H1 (cell line): ENCODE data around the gene RBM47. TPM values are rescaled to one million over a fixed set of nuclear protein-coding genes. Genes with fewer than 3 reads are reported as not detected.

Experiments used
- CTCF ChIA-PET: fragments of 300-600 bp; sonication (Branson Sonifier 250); formaldehyde crosslinking; loops from one replicate; lab custom pipeline; 2021; ENCODE audit not compliant: partially characterized antibody; lab: Charles Lee
- POLR2A ChIA-PET: fragments of 300-600 bp; sonication (Branson Sonifier 250); formaldehyde crosslinking; loops from one replicate; lab custom pipeline; 2021; ENCODE audit warnings: inconsistent platforms; ENCODE audit not compliant: partially characterized antibody; lab: Charles Lee
- DNase-seq, 2 experiments: peaks; one replicate each; pipeline versions ENCODE4 v3.0.0 to v3.0.0-alpha.2; 2010 to 2022; ENCODE audit warnings: low spot score in 2 of 2, low read depth in 1 of 2, mixed read lengths in 1 of 2
- FAIRE-seq: peaks from 2 replicates; lab custom pipeline; 2011; peaks lifted over from hg19 to GRCh38; lab: Jason Lieb, UNC
- H2AFZ ChIP-seq: 2 replicates; pipeline ENCODE4 v1.8.1; 2012; ENCODE audit warnings: low read length, inconsistent platforms
- H2AK5ac ChIP-seq: 2 replicates; pipeline ENCODE4 v1.6.1; 2013; ENCODE audit warnings: low read depth, low read length
- H2BK120ac ChIP-seq: replicated peaks from 2 replicates; pipeline ENCODE3; 2013; ENCODE audit warnings: low read depth, low read length, inconsistent platforms
- H2BK12ac ChIP-seq: 2 replicates; pipeline ENCODE4 v1.6.1; 2013; ENCODE audit warnings: low read depth, low read length
- H2BK15ac ChIP-seq: 2 replicates; pipeline ENCODE4 v1.6.1; 2013; ENCODE audit warnings: low read length
- H2BK20ac ChIP-seq: 2 replicates; pipeline ENCODE4 v1.6.1; 2013; ENCODE audit warnings: low read length
- H2BK5ac ChIP-seq: 2 replicates; pipeline ENCODE4 v1.6.1; 2013; ENCODE audit warnings: low read depth, low read length
- H3K14ac ChIP-seq: 2 replicates; pipeline ENCODE4 v1.6.1; 2013; ENCODE audit warnings: inconsistent platforms; ENCODE audit not compliant: insufficient read length
- H3K18ac ChIP-seq: 2 replicates; pipeline ENCODE4 v1.6.1; 2013; ENCODE audit warnings: low read length; ENCODE audit errors: extremely low read depth
- H3K23ac ChIP-seq: 2 replicates; pipeline ENCODE4 v1.6.1; 2013; ENCODE audit warnings: inconsistent platforms; ENCODE audit not compliant: insufficient read length
- H3K23me2 ChIP-seq: 2 replicates; pipeline ENCODE4 v1.6.1; 2013; ENCODE audit warnings: low read depth, low read length
- H3K27ac ChIP-seq: 2 replicates; pipeline ENCODE4 v1.6.1; 2011; ENCODE audit warnings: low read depth, low read length, inconsistent platforms
- H3K27me3 ChIP-seq, 4 experiments: replicated peaks in 1 of 4; 1 replicate in 1 of 4; 2 replicates in 3 of 4; pipeline versions ENCODE4 v1.6.1 to v1.8.1; 2011 to 2013; ENCODE audit warnings: low read length in 3 of 4, mild to moderate bottlenecking in 3 of 4, inconsistent platforms in 2 of 4, mixed read lengths in 2 of 4, moderate library complexity in 1 of 4; ENCODE audit not compliant: control insufficient read depth in 3 of 4, insufficient read depth in 3 of 4; ENCODE audit errors: extremely low read depth in 1 of 4
- H3K36me3 ChIP-seq, 4 experiments: 2 replicates each; pipeline versions ENCODE4 v1.6.1 to v1.8.1; 2011 to 2013; ENCODE audit warnings: mild to moderate bottlenecking in 4 of 4, low read length in 3 of 4, moderate library complexity in 2 of 4, control low read depth in 1 of 4, inconsistent platforms in 1 of 4; ENCODE audit not compliant: insufficient read depth in 4 of 4, control insufficient read depth in 2 of 4
- H3K4ac ChIP-seq: replicated peaks from 2 replicates; pipeline ENCODE3; 2013; ENCODE audit warnings: low read length, low read depth, mixed read lengths, inconsistent platforms; ENCODE audit not compliant: insufficient read length
- H3K4me1 ChIP-seq, 4 experiments: replicated peaks in 1 of 4; 1 replicate in 1 of 4; 2 replicates in 3 of 4; pipeline versions ENCODE4 v1.6.1 to v1.8.1; 2011 to 2013; ENCODE audit warnings: low read length in 3 of 4, inconsistent platforms in 2 of 4, mixed read lengths in 1 of 4; ENCODE audit not compliant: insufficient read depth in 4 of 4, control insufficient read depth in 3 of 4
- H3K4me2 ChIP-seq, 2 experiments: 2 replicates each; pipeline versions ENCODE4 v1.6.1 to v1.8.1; 2011 to 2013; ENCODE audit warnings: low read depth in 2 of 2, low read length in 2 of 2, control low read depth in 1 of 2, inconsistent platforms in 1 of 2, mild to moderate bottlenecking in 1 of 2; ENCODE audit not compliant: insufficient read depth in 1 of 2
- H3K4me3 ChIP-seq, 4 experiments: fragments of 200-600, 300-600 bp in 1 of 4; sonication (generic), shearing (Covaris generic), sonication (Bioruptor Twin) in 1 of 4; 2 replicates each; pipeline versions ENCODE4 v1.5.1 to v1.8.1; 2011 to 2016; ENCODE audit warnings: low read length in 4 of 4, low read depth in 3 of 4, control low read depth in 2 of 4, inconsistent platforms in 2 of 4, mild to moderate bottlenecking in 2 of 4, mixed read lengths in 1 of 4, moderate library complexity in 1 of 4; ENCODE audit not compliant: insufficient read depth in 2 of 4; ENCODE audit errors: extremely low read depth in 1 of 4
- H3K56ac ChIP-seq: replicated peaks from 2 replicates; pipeline ENCODE3; 2013; ENCODE audit warnings: low read depth, mild to moderate bottlenecking, mixed read lengths, low read length, inconsistent platforms; ENCODE audit not compliant: insufficient read length
- H3K79me1 ChIP-seq: 2 replicates; pipeline ENCODE4 v1.6.1; 2013; ENCODE audit warnings: low read depth, low read length, control low read depth
- H3K79me2 ChIP-seq, 2 experiments: 2 replicates each; pipeline versions ENCODE4 v1.6.1 to v1.8.1; 2012 to 2013; ENCODE audit warnings: low read length in 2 of 2, mild to moderate bottlenecking in 2 of 2, inconsistent platforms in 1 of 2; ENCODE audit not compliant: insufficient read depth in 2 of 2, control insufficient read depth in 1 of 2
- H3K9ac ChIP-seq, 4 experiments: replicated peaks in 1 of 4; 1 replicate in 1 of 4; 2 replicates in 3 of 4; pipeline versions ENCODE4 v1.6.1 to v1.8.1; 2011 to 2013; ENCODE audit warnings: low read depth in 3 of 4, low read length in 3 of 4, control low read depth in 2 of 4, mild to moderate bottlenecking in 2 of 4, moderate library complexity in 2 of 4, inconsistent platforms in 1 of 4; ENCODE audit errors: extremely low read depth in 1 of 4
- H3K9me3 ChIP-seq, 2 experiments: 2 replicates each; pipeline versions ENCODE4 v1.6.1 to v1.8.1; 2012 to 2013; ENCODE audit warnings: mild to moderate bottlenecking in 2 of 2, moderate library complexity in 2 of 2, control low read depth in 1 of 2, inconsistent platforms in 1 of 2, low read depth in 1 of 2, low read length in 1 of 2, mixed read lengths in 1 of 2; ENCODE audit not compliant: insufficient read depth in 2 of 2
- H4K20me1 ChIP-seq, 2 experiments: replicated peaks in 1 of 2; 2 replicates each; pipeline versions ENCODE3 to v1.8.1; 2011 to 2013; ENCODE audit warnings: inconsistent platforms in 2 of 2, low read length in 2 of 2, mild to moderate bottlenecking in 1 of 2; ENCODE audit not compliant: insufficient read depth in 2 of 2, control insufficient read depth in 1 of 2
- H4K5ac ChIP-seq: 2 replicates; pipeline ENCODE4 v1.6.1; 2013; ENCODE audit warnings: low read length, low read depth, mixed read lengths, inconsistent platforms; ENCODE audit not compliant: insufficient read length
- H4K8ac ChIP-seq: 2 replicates; pipeline ENCODE4 v1.8.0; 2013; ENCODE audit warnings: mild to moderate bottlenecking, moderate library complexity, low read length, inconsistent platforms; ENCODE audit not compliant: insufficient read depth; ENCODE audit errors: extremely low read depth
- H4K91ac ChIP-seq: replicated peaks from 2 replicates; pipeline ENCODE3; 2013; ENCODE audit warnings: low read length, mixed read lengths, inconsistent platforms; ENCODE audit not compliant: insufficient read length
- ASH2L ChIP-seq: fragments of 200-600, 300-600 bp; sonication (generic); IDR thresholded peaks from one replicate; pipeline ENCODE4 v1.7.1; 2017; ENCODE audit warnings: low read length
- ATF3 ChIP-seq: IDR thresholded peaks from 2 replicates; pipeline ENCODE4 v1.6.1; 2011; ENCODE audit warnings: low read depth, mild to moderate bottlenecking, low read length; ENCODE audit not compliant: insufficient read depth
- BRCA1 ChIP-seq: IDR thresholded peaks from 2 replicates; pipeline ENCODE4 v1.6.1; 2012; ENCODE audit warnings: low read depth, low read length, improper control_type of control experiment
- JUN ChIP-seq: IDR thresholded peaks from 2 replicates; pipeline ENCODE4 v1.6.1; 2011; ENCODE audit warnings: low read depth, mild to moderate bottlenecking, improper control_type of control experiment, low read length
- KDM1A ChIP-seq: fragments of 200-600, 300-600 bp; sonication (generic); IDR thresholded peaks from 2 replicates; pipeline ENCODE4 v1.7.1; 2016; ENCODE audit warnings: mild to moderate bottlenecking, low read length, borderline replicate concordance
- PHF8 ChIP-seq: fragments of 200-600 bp; sonication (generic); conservative IDR thresholded peaks from 2 replicates; pipeline ENCODE4 v1.7.1; 2012; ENCODE audit warnings: low read depth, mild to moderate bottlenecking, inconsistent platforms, low read length, moderate library complexity
- POLR2AphosphoS5 ChIP-seq: IDR thresholded peaks from 2 replicates; pipeline ENCODE4 v1.6.1; 2011; ENCODE audit warnings: low read depth, low read length
- SAP30 ChIP-seq: fragments of 300-600 bp; sonication (generic); IDR thresholded peaks from 2 replicates; pipeline ENCODE4 v1.7.1; 2012; ENCODE audit warnings: low read length, moderate library complexity, mild to moderate bottlenecking, inconsistent platforms; ENCODE audit not compliant: insufficient read depth, insufficient replicate concordance
- SIRT6 ChIP-seq: IDR thresholded peaks from one replicate; pipeline ENCODE4 v1.7.1; 2012; ENCODE audit warnings: low read length, inconsistent platforms
- SIX5 ChIP-seq: IDR thresholded peaks from 2 replicates; pipeline ENCODE4 v1.6.1; 2011; ENCODE audit warnings: mild to moderate bottlenecking, low read depth, low read length
- SP2 ChIP-seq: IDR thresholded peaks from 2 replicates; pipeline ENCODE4 v1.6.1; 2012; ENCODE audit warnings: mild to moderate bottlenecking, low read length, inconsistent platforms
- TAF1 ChIP-seq: IDR thresholded peaks from 2 replicates; pipeline ENCODE4 v1.6.1; 2011; ENCODE audit warnings: mild to moderate bottlenecking, low read depth, low read length
- WGBS, 2 experiments: shearing (Covaris generic) in 1 of 2; methylation state at CpG; one replicate each; pipeline versions ENCODE4 v1.1.6 to v1.1.7; 2013 to 2015; ENCODE audit warnings: low lambda C conversion rate in 2 of 2, mixed read lengths in 2 of 2, inconsistent platforms in 1 of 2, low coverage in 1 of 2, missing lambda C conversion rate in 1 of 2; ENCODE audit not compliant: insufficient replicate concordance in 2 of 2, insufficient coverage in 1 of 2, insufficient read length in 1 of 2; ENCODE audit errors: extremely low coverage in 1 of 2, missing lambda C conversion rate in 1 of 2; 5-methylcytosine and 5-hydroxymethylcytosine counted together
- polyA plus RNA-seq, 7 experiments: library from polyadenylated mRNA; depleted of rRNA in 3 of 7; stranded (reverse) in 5 of 7; unstranded in 2 of 7; fragments of >200 nt in 5 of 7; fragments of 200-250 nt in 2 of 7; gene quantifications; 1 replicate in 5 of 7; 2 replicates in 1 of 7; 4 replicates in 1 of 7; pipeline versions ENCODE4 v1.2.1 to v1.2.3, GENCODE V29; 2011 to 2013; ENCODE audit warnings: missing spikeins in 2 of 7, mixed read lengths in 2 of 7
- total RNA-seq: library from RNA; stranded (reverse); fragmentation: NEBNext Ultra II Directional; extraction: Animal tissue kit (Norgen Biotek cat#: 25700); gene quantifications from 2 replicates; pipeline ENCODE4 v1.2.1, GENCODE V29; 2021

Gene RBM47
- total and polyA plus RNA-seq, 2 of the 8 experiments (the other 6 are each of a cell fraction or from before 2014, with no cell fraction given): 42.8 to 78.9 TPM

GRCh38 chr4:40584517-40585141, 45.0 kb downstream of the RBM47 start:
- Histone ChIP-seq H3K4me1 (peaks cover 2 to 17% (median 12%) of the 10 kb centered on the region in 4 experiments; a peak in 6 of 7 replicates), H3K23ac (no peak overlapping the region), H4K8ac (no peak overlapping the region), H3K9me3 (no peaks in the 10 kb centered on the region), H3K4me2 (no peak overlapping the region), H3K9ac (no peak overlapping the region), H2BK20ac (no peak overlapping the region), H4K5ac (no peak overlapping the region), H4K91ac (no peak overlapping the region), H3K36me3 (no peaks in the 10 kb centered on the region; a peak in 1 of 8 replicates), H3K18ac (no peak overlapping the region), H3K27ac (no peak overlapping the region), H2BK120ac (no peak overlapping the region), H3K23me2 (no peaks in the 10 kb centered on the region), H2AK5ac (no peak overlapping the region), H3K56ac (no peak overlapping the region), H3K4me3 (no peak overlapping the region), H2BK5ac (no peak overlapping the region), H2BK15ac (no peak overlapping the region), H3K79me2 (peaks cover 0 to 83% of the 10 kb centered on the region in 2 experiments; a peak in 2 of 4 replicates), H4K20me1 (peaks cover 0 to 4% of the 10 kb centered on the region in 2 experiments), H3K27me3 (no peaks in the 10 kb centered on the region), H3K79me1 (peaks cover 11% of the 10 kb centered on the region; the same call in 1 of the 2 replicates), H2AFZ (no peak overlapping the region), H2BK12ac (no peak overlapping the region), H3K4ac (no peak overlapping the region), H3K14ac (no peak overlapping the region)
- ChIA-PET POLR2A (no interaction called here), CTCF (interaction anchor here (0.7 kb wide), 1 partner anchor 301 kb away, joined by 3 read pairs; no protein-coding TSS in a partner anchor)
- FAIRE-seq (no peak), DNase-seq (no peak)
- 85% methylated on average over 3 of the region's 3 CpGs; no CpG with 5 or more reads in 1 of the 2 experiments for WGBS, 2 experiments
- no peak for TF ChIP-seq SP2
- TF ChIP-seq PHF8: no peak
- no peak for TF ChIP-seq POLR2AphosphoS5
- no peak for TF ChIP-seq ATF3
- TF ChIP-seq BRCA1: no peak
- TF ChIP-seq ASH2L: no peak
- no peak for TF ChIP-seq TAF1
- TF ChIP-seq KDM1A: no peak
- TF ChIP-seq SIRT6: no peak
- TF ChIP-seq JUN: no peak
- no peak for TF ChIP-seq SIX5
- no peak for TF ChIP-seq SAP30
